Activated T-helper 2 cell treated with anti-CD3 and anti-CD28 coated beads, Interferon-gamma antibody, Interleukin-2, Interleukin-4, amounts not matched to agents 10 μg/mL and 5 μg/mL and 100 μg/mL, durations not matched to agents 14 hours and 24 hours and 36 hours (primary cell): Measurements from ENCODE around the gene DDAH2. TPM values are rescaled to one million over a fixed set of nuclear protein-coding genes. Genes with fewer than 3 reads are reported as not detected.

ENCODE experiments used
- DNase-seq: peaks from one replicate; pipeline ENCODE4 v3.0.0; 2021; ENCODE audit warnings: low spot score
- H3K27ac Mint-ChIP-seq: one replicate; pipeline ENCODE4 v1.8.0; 2021; ENCODE audit warnings: mixed read lengths
- H3K27me3 Mint-ChIP-seq: one replicate; pipeline ENCODE4 v1.8.0; 2021; ENCODE audit warnings: low read depth, mixed read lengths
- H3K36me3 Mint-ChIP-seq: one replicate; pipeline ENCODE4 v1.8.0; 2021; ENCODE audit warnings: low read depth, mixed read lengths
- H3K4me1 Mint-ChIP-seq: one replicate; pipeline ENCODE4 v1.8.0; 2021; ENCODE audit warnings: low read depth, mixed read lengths
- H3K4me3 Mint-ChIP-seq: one replicate; pipeline ENCODE4 v1.8.0; 2021; ENCODE audit warnings: low read depth, mild to moderate bottlenecking, moderate library complexity, mixed read lengths
- H3K9me3 Mint-ChIP-seq: one replicate; pipeline ENCODE4 v1.8.0; 2021; ENCODE audit warnings: mixed read lengths
- intact Hi-C: fragments of 100-400 bp; cut with micrococcal nuclease; formaldehyde crosslinking; loops from one replicate; pipeline ENCODE4 v1.15.1; 2023
- total RNA-seq: library from RNA; stranded (reverse); gene quantifications from 2 replicates; pipeline ENCODE4 v1.2.3, GENCODE V29; 2022

Gene DDAH2
- total RNA-seq, 1 donor from 2014 or later: 7.7 TPM

DNA sequence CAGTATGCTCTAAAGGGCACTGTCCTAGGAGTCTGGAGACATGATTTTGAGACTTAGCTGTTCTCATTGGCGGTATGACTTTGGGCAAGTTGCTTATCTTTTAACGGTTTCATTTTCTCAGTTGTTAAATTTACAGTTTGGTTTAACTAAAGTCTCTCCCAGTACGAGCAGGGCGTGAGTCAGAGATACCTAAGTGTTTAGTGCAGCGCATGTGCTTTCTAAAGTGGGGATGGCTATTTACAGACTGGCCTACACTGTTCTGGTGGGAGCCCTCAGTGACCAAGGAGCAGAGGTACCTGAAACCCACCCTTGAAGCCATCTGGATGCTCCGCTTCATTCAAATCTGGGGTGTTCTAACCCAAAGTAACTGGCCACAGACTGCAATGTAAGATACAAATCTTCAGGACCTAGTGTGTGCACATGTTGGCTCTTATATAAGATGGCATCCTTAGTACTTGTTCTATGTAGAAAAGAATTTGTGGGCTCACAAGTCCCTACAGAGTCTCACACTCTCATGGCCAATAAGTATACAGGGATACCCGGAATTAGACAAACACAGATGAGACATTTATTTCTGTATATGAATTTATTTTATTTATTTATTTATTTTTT is 21.4 kb upstream of the DDAH2 start:
- no peak for DNase-seq

DNA sequence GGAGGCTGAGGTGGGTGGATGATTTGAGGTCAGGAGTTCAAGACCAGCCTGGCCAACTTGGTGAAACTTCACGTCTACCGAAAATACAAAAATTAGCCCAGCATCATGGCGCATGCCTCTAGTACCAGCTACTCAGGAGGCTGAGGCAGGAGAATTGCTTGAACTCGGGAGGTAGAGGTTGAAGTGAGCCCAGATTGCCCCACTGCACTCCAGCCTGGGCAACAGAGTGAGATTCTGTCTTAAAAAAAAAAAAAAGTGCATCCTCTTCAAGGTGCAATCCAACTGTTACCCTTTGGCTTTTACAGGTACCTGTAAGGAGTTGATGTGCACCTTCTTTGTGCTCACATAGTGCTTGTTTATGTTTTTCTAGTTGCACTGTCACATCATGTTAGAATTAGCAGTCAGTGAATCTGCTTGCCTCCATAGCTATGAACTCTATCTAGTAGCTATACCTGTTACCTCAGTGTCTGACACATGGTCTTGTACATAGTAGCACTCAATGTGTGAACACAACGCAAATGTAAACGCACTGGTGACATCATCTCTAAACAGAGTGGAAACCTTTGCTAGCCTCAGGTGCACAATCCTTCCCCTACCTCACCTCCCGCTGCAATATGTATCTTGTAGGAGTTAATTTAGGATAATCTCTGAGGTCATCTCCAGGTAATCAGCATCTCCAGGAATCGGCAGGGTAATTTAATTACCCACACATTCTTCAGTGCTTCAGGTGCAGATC is 20.4 kb upstream of the DDAH2 start:
- Mint-ChIP-seq H3K27me3 (no peaks in the 10 kb centered on the region), H3K4me3 (no peak overlapping the region), H3K27ac (peak overlapping the region; percentile 14), H3K4me1 (peaks cover 2% of the 10 kb centered on the region), H3K36me3 (peaks cover 34% of the 10 kb centered on the region), H3K9me3 (no peaks in the 10 kb centered on the region)
- no peak for DNase-seq
- intact Hi-C loops: no loop called here

More for the DNA sequence above, 21.4 kb upstream of the DDAH2 start:
- Mint-ChIP-seq H3K4me1 (peaks cover 2% of the 10 kb centered on the region), H3K36me3 (peaks cover 28% of the 10 kb centered on the region), H3K9me3 (no peaks in the 10 kb centered on the region), H3K4me3 (no peak overlapping the region), H3K27ac (no peak overlapping the region), H3K27me3 (no peaks in the 10 kb centered on the region)
- intact Hi-C loops: no loop called here

DNA sequence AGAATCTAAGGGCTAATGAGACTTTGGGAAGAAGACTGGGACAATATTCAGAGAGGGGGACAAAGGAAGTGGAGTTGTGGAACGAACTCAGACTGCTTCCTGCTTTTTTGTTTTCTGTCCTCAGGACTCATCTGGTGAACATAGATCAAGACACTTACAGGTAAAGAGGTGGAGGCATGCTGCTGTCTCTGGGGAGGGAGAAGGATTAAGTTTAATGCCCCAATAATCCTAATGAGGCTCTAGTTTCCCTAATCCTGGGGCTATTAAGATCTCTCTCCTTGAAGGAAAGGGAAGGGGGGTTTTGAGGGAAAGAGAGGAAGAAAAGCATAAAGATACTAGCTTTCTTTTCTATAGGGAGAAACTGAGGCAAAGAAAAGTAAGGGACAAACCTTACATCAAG is 15.3 kb upstream of the DDAH2 start:
- Mint-ChIP-seq H3K27ac (no peak overlapping the region), H3K4me1 (peaks cover 22% of the 10 kb centered on the region), H3K36me3 (peaks cover 53% of the 10 kb centered on the region), H3K9me3 (no peaks in the 10 kb centered on the region), H3K27me3 (no peaks in the 10 kb centered on the region), H3K4me3 (no peak overlapping the region)
- intact Hi-C loops: no loop called here
- DNase-seq: no peak

DNA sequence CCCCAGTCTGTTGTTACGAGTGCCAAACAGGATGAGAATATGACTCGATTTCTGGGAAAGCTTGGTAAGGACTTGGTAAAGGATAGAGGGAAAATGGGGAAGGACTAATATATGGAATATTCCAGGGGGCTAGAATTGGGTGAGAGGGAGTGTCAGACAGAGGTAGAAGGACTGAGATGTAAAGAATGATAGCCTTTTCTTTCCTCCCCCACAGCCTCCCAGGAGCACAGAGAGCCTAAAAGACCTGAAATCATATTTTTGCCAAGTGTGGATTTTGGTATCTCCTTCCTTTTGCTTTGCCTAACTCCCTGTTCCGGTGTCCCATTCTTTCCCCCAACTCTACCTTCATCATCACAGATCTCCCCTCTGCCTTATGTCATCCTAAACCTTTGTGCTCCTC is 13.8 kb upstream of the DDAH2 start:
- Mint-ChIP-seq H3K9me3 (no peaks in the 10 kb centered on the region), H3K36me3 (peaks cover 46% of the 10 kb centered on the region), H3K27me3 (no peaks in the 10 kb centered on the region), H3K4me3 (no peak overlapping the region), H3K27ac (peak overlapping the region; percentile 21), H3K4me1 (peaks cover 36% of the 10 kb centered on the region)
- intact Hi-C loops: no loop called here
- no peak for DNase-seq

DNA sequence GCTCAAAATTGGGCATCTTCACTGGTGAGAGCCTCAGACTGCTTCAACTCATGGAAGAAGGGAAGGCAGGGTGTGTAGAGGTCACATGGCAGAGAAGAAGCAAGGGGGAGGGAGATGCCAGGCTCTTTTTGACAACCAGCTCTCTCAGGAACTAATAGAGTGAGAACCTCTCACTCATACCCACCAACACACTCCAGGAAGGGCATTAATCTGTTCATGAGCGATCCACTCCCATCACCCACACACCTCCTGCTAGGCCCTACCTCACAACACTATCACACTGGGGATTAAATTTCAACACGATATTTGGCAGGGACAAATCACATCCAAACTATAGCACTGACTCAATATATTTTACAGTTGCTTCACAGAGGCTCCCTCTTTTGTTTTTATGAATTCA is 12.7 kb upstream of the DDAH2 start:
- DNase-seq: no peak
- Mint-ChIP-seq H3K36me3 (peaks cover 38% of the 10 kb centered on the region), H3K4me1 (peaks cover 45% of the 10 kb centered on the region), H3K9me3 (no peaks in the 10 kb centered on the region), H3K27me3 (no peaks in the 10 kb centered on the region), H3K4me3 (peak overlapping the region; percentile 65), H3K27ac (no peak overlapping the region)
- intact Hi-C loops: no loop called here

DNA sequence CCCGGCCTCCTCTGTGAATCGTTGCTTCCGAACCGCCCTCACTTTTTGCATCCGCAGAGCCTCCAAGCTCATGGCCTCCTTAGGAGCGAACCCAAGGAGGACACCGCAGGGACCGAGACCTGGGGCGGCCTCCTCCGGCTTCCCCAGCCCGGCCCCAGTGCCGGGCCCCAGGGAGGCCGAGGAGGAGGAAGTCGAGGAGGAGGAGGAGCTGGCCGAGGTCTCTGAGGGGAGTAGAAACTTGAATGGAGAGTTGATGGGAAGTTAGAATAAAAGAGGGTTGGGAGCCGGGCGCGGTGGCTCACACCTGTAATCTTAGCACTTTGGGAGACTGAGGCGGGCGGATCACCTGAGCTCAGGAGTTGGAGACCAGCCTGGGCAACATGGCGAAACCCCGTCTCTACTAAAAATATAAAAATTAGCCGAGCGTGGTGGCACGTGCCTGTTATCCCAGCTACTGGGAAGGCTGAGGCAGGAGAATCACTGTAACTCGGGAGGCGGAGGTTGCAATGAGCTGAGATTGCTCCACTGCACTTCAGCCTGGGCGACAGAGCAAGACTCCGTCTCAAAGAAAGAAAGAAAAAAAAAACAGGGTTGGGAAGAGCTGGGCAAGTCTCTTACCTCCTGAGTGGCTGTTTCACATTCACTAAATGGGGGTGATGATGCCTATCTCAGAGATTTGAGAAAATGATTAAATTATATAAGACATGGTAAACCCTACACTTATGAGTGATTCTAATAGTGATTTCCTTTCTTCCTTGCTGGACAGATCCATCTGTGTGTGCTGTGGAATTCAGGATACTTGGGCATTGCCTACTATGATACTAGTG is 11.5 kb upstream of the DDAH2 start:
- Mint-ChIP-seq H3K27me3 (no peaks in the 10 kb centered on the region), H3K4me3 (peak overlapping the region; percentile 95), H3K4me1 (peaks cover 49% of the 10 kb centered on the region), H3K9me3 (no peaks in the 10 kb centered on the region), H3K27ac (peak overlapping the region; percentile 90), H3K36me3 (peaks cover 45% of the 10 kb centered on the region)
- intact Hi-C loops: no loop called here
- no peak for DNase-seq

DNA sequence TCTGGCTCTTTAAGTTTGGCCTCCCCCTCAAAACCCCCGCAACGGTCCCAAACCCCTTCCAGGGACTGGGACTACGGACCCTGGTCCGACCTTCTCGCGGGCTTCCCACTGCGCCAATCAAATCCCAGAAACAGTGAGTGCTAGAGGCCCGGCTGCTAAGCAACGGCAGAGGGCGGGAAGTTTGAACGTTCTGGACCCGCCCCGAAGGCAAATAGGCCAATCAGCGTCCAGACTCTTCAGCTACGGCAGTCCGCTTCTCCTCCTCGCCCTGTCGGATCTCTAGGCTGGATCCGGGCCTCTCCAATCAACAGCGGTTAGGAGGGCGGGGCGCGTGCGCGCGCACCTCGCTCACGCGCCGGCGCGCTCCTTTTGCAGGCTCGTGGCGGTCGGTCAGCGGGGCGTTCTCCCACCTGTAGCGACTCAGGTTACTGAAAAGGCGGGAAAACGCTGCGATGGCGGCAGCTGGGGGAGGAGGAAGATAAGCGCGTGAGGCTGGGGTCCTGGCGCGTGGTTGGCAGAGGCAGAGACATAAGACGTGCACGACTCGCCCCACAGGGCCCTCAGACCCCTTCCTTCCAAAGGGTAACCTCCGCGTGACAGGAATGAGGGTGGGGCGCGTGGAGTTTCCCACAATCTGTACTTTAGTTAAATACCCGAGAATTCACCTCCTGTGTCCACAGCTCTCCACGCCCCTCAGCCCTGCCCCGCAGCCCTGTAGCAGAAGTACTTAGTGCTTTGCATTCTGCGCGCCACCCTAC is 10.7 kb upstream of the DDAH2 start, which contains the start of gene MSH5:
Gene MSH5, plus strand, starts transcription at position 367 of the 758 bp plus-strand sequence. CDS start 462 bp downstream, outside the sequence.
- intact Hi-C loops: loop anchor here (1.0 to 2.0 kb wide), 5 partner anchors 37 to 193 kb away; partner anchors contain the start of genes LY6G5C, NFKBIL1, PRRC2A and VARS1
- peak; percentile 97 for DNase-seq
- H3K4me1 Mint-ChIP-seq: peaks cover 49% of the 10 kb centered on the region

DNA sequence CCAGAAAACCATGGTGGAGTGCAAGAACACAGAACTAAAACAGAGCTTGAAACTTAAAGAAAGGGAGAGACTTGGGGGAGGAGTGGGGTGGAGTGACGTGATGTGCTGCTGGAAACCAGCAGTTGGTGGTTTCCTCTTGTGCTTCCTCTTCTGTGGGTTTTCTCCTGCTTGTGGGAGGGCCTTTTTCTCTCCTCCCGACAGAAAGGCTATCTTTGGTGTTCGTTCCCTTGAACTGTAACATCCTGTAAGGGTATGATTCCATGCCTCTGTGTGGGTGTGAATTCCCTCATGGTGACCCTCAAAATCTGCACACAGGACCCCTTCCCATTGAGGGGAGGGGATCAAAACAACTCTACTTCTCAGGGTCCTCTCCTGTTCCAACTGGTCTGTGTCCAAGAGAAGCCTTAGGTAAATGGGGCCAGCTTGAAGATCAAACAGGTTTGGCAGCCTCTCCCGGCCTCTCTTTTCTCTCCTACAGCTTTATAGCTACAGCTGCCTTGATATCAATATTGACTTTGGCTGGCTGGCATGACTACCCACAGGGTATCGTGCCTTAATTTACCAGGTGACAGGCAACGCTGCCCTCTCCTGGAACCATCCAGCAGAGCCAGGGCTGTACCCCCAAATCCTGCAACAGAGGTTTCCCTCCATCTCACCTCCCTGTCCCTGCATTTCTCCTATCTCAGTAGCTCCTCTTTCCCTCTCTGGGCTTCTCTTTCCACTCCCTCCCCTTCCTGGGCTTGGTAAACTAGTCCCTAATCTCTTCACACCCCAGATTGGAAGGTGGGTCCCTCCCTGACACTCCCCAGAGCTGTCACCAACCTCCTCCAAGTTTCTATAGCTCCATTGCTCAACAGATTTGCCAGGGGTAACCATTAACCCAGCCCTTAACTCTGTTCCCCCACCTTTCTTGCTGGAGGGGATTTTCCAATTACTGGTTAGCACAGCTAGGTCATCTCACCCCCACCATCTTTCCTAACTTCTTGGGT is 9.2 kb upstream of the DDAH2 start:
- Mint-ChIP-seq H3K9me3 (no peaks in the 10 kb centered on the region), H3K36me3 (peaks cover 58% of the 10 kb centered on the region), H3K27me3 (no peaks in the 10 kb centered on the region), H3K27ac (peak overlapping the region; percentile 91), H3K4me1 (peaks cover 58% of the 10 kb centered on the region), H3K4me3 (peak overlapping the region; percentile 93)
- intact Hi-C loops: loop anchor here (1.0 to 2.0 kb wide), 8 partner anchors 8 to 117 kb away; partner anchors contain the start of genes LSM2, LY6G5C, PRRC2A and VARS1
- DNase-seq: peak; percentile 67

More for the DNA sequence above, 10.7 kb upstream of the DDAH2 start, which contains the start of gene MSH5:
- H3K9me3 Mint-ChIP-seq: no peaks in the 10 kb centered on the region
- H3K27me3 Mint-ChIP-seq: no peaks in the 10 kb centered on the region
- H3K4me3 Mint-ChIP-seq: peak within 1 kb of the TSS; percentile 95
- H3K36me3 Mint-ChIP-seq: peaks cover 46% of the 10 kb centered on the region
- H3K27ac Mint-ChIP-seq: peak within 1 kb of the TSS; percentile 90

DNA sequence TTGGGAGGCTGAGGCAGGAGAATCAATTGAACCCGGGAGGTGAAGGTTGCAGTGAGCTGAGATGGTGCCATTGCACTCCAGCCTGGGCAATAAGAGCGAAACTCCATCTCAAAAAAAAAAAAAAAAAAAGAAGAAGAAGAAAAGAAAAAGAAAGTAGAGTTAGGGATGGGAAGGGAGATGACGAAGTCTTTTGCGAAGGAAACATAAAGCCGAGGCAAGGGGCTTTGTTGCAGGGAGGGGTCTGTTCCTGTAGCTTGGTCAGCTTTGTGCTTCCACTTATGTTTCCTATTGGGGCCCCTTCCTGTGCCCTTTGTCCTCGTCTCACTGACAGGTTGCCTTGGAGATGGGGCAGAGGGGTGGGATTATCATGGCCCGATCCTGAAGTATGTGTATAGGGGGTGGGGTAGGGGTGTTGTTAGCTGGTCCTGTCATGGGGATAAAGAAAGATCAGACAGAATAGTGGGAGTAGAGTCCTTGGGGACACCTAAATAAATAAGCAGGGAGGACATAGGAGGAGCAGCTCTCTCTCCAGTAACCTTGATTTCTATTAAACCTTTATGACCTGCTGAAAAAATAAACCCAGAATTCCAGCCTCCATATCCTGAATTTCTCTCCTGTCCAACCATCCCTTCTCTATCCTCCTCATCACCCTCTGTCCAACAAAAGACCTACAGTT is 8.4 kb upstream of the DDAH2 start:
- Mint-ChIP-seq H3K36me3 (peaks cover 58% of the 10 kb centered on the region), H3K4me1 (peaks cover 56% of the 10 kb centered on the region), H3K9me3 (no peaks in the 10 kb centered on the region), H3K27me3 (no peaks in the 10 kb centered on the region), H3K27ac (peak overlapping the region; percentile 91), H3K4me3 (peak overlapping the region; percentile 93)
- peak; percentile 26 for DNase-seq
- intact Hi-C loops: loop anchor here (1.0 kb wide), 1 partner anchor 72 kb away; no protein-coding TSS in a partner anchor

DNA sequence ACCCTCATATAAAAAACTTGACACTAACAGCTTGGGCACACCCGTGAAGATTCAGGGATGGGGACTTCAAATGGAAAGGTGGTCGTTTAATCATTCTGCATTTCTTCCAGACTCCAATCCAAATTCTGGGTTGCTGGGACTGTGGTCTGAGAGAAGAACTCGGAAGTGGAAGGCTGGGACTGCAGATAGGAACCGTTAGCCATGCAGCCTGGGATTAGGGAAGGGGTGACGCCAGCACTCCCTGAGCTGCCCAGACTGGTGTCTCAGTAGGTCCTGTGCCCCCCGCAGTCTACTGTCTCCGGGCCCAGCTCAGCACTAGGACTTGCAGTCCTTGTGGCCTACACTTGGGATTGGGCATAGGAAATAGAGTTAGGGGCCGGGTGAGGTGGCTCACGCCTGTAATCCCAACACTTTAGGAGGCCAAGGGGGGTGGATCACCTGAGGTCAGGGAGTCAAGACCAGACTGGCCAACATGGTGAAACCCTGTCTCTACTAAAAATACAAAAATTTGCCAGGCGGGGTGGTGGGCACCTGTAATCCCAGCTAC is 7.7 kb upstream of the DDAH2 start:
- Mint-ChIP-seq H3K36me3 (peaks cover 60% of the 10 kb centered on the region), H3K4me3 (peak overlapping the region; percentile 93), H3K9me3 (no peaks in the 10 kb centered on the region), H3K4me1 (peaks cover 55% of the 10 kb centered on the region), H3K27me3 (no peaks in the 10 kb centered on the region), H3K27ac (peak overlapping the region; percentile 91)
- DNase-seq: no peak
- intact Hi-C loops: loop anchor here (1.0 kb wide), 1 partner anchor 72 kb away; no protein-coding TSS in a partner anchor
